GM21717 (cell line): ENCODE results near the gene PARN.

ENCODE experiments used
- ATAC-seq: cut with Tn5 transposase; IDR thresholded peaks from one replicate; pipeline ENCODE4 v1.9.1; 2021; ENCODE audit warnings: mild to moderate bottlenecking, moderate library complexity; ENCODE audit not compliant: unreplicated experiment

PARN gene

DNA sequence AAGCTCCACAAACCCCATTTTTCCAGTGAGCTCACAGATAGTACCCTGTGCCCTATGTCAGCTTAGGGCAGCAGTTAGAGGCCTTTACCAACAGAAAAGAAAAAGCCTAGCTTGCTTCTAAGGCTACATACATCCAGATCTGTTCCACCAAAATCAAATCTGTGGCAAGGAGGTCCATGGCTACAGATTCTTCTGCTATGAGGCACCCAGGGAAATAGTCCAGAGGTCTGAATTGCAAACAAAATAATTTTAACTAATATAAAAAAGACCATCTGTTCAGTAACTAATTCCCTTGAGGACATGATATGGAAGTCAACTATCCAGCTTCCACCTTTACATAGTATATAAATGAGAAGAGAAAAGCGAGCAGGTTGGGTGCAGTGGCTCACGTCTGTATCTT lies 129.3 kb downstream of the PARN start:
- ATAC-seq = no peak

DNA sequence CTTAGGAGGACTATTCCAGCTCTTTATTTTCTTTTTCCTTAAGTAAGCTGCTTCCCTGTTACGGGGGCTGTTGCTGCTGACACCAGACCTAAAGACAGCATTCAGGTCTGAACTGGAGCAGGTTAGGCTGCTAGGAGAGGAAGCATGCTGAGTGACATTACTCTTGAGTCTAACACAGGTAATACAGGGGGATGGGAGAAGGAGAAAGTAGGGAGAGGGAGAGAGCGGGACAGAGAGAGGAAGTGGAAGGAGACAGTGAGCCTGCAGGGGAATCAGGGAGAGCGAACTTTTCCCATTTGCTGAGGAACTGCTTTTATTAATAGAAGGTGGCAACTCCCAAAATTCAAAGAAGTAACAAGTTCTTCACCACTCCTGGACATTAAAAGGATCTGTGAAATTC lies 130.9 kb downstream of the PARN start:
- ATAC-seq = no peak

GRCh38 chr16:14497245-14498082 lies 132.6 kb downstream of the PARN start:
- ATAC-seq = no peak

GRCh38 chr16:14496786-14497185 lies 133.3 kb downstream of the PARN start:
- ATAC-seq = no peak

DNA sequence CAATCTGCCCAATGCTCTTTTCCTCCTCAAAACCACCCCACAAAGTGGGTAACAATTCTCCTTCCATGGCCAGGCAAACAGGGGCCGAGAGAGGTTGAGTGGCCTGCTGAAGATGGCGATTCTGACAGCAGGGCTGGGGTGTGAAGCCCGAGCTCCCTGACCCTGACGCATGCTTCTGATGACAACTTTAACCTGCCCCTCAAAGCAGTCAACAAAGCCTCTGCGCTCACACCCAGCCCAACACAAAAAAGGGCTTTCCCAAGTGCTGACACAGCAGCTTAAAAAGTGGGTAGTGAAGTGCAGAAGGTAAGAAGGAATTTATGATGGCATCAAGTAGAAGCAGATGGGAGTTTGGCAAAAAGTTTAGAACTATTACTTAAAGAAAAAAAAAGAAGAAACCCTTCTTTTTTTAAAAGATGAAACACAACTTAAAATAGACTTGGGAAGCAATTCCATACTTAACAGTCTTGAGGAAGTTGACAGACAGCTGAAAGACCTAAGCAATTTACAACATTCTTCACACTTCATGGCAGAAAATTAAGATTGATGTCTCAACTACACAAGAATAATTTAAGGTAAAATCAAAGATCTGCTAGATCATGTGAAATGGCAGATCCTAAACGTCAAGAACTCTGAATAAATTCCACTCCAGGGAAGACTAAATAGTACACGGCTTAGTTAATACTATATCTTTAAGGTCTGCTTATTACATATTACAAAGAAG lies 133.9 kb downstream of the PARN start:
- ATAC-seq = no peak

GRCh38 chr16:14495213-14496046 lies 134.6 kb downstream of the PARN start:
- no peak for ATAC-seq

GRCh38 chr16:14494396-14494966 lies 135.6 kb downstream of the PARN start:
- no peak for ATAC-seq

- ATAC-seq = no peak
Measured at GRCh38 chr16:14493791-14494190, 136.3 kb downstream of the PARN start.

- no peak for ATAC-seq
Measured at GRCh38 chr16:14492614-14493013, 137.4 kb downstream of the PARN start.

DNA sequence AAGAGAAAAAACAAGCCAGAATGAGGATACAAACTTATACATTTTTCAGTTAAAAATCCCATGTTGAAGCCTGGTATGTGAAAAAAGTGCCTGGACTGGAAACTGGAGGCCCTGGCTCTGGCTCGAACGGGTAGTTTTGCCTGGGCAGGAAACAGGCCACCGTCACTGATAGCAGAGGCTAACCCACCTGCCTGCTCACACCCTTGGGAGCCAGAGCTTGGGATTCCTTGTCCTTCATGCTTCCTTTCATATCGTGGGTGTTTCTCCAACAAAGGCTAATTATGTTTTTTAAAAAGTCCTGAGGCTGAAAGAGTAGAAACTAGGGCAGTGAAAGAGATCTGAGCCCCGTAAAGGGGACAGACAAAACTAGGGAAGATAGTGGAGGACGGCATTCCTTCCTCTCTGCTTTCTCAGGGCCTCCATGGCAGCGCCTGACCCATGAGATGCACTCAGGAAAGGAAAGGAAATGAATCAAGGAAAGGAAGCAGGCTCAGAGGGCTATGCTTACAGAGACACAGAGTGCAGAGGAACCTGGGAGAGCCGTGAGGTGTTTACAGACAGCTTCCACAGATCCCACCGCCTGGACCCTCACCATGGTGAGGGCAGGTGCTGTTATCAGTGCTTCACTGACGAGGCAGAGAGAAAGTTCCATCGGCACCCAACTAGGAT lies 138.1 kb downstream of the PARN start:
- ATAC-seq = no peak

GRCh38 chr16:14490235-14490634 lies 139.8 kb downstream of the PARN start:
- no peak for ATAC-seq

DNA sequence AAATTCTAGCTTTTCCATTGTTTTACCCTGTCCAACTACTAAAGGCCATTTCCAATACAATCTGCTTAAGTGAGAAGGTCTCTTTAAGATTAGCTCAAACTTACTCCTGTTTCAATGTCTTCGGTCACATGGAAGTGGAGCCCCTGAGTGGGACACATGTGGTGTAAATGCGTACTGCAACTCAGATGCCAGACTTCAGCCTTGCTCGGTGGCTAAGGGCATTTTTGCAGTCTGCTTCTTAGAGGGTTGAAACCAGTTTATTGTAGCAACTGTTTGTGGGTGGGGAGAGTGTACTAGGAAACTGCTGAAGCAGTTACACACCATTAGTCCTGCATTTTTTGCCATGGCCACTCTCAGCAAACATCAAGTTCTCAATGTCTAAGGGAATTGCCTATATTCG lies 140.6 kb downstream of the PARN start:
- ATAC-seq = no peak

DNA sequence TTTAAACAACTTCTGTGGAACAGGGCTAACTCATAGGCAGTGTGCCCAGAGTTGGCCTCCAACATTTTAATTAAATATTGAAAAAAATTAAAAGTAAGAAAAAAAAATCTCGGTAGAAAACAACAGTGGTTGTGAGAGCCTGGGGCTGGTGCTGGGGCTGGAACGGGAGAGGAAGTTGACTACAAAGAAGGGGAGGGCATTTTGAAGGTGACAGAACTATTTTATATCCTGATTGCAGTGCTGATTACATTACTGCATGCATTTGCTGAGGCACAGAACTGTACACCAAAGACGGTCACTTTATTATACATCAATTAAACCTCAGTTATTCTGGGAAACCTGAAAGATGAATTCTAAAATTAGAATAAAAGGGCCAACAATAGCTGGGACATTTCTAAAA lies 142.5 kb downstream of the PARN start:
- no peak for ATAC-seq

GRCh38 chr16:14486520-14487303 lies 143.3 kb downstream of the PARN start:
- no peak for ATAC-seq

- ATAC-seq = no peak
Measured at GRCh38 chr16:14485811-14486519, 144.1 kb downstream of the PARN start.

DNA sequence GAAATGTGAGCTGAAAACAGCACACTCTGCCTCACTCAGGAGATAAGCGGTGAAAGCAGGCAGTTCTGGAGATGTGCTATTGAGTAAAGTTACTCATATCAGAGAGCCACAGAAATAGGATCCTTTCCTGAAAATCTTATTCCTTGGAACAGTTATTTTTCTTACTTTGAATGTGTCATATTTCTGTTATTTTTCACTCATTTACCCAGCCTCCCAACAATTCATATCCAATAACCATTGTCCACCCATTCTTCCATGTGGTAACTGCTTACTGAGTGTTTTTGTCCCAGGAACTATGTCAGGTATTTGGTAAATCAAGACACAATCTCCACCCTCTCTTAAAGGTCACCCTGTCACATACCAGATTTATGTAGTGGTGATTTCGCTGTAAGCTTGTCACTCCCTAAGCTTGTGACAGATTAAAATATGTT lies 144.9 kb downstream of the PARN start:
- ATAC-seq = no peak

DNA sequence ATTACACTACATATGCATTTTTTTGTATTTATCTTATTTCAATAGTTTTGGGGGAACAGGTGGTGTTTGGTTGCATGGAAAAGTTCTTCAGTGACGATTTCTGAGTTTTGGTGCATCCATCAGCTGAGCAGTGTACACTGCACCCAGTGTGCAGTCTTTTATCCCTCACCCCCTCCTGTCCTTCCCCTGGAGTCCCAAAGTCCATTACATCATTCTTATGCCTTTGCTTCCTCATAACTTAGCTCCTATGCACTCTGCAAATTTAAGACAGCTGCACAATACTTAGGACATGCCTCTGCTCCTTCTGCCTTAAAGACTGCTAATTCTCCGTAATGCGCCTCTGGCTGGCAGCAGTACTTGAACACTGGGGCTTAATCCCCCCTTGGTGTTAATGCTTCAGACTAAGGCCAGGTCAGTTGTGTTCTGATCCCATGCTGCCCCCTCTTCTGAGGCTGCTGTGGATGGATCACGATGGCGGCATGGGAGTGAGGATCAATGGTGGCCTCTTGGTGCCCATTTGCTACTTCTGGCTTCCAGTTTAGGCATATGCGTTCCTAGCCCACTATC lies 146.2 kb downstream of the PARN start:
- no peak for ATAC-seq

DNA sequence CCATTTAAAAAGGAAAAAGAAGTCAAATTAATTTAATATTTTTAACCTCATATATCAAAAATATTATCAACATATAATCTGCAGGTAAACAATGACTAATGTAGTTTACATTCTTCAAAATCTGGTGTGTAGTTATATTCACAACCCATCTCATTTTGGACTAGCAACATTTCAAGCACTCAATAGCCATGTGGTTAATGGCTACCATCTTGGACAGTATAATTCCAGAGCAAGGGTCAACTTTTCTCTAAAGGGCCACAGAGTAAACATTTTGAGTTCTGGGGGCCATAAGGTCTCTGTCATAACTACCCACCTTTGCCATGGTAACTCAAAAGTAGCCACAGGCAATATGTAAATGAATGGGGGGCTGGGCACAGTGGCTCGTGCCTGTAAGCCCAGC lies 153.9 kb downstream of the PARN start:
- ATAC-seq = no peak
